SK-N-SH (cell line): ENCODE results near the gene PLIN3.

ENCODE experiments used
- CHD2 ChIP-seq: fragments of 150-350 bp; IDR thresholded peaks from 2 replicates; pipeline ENCODE4 v1.6.1; 2018; ENCODE audit warnings: low read length; ENCODE audit not compliant: partially characterized antibody
- FOXM1 ChIP-seq: IDR thresholded peaks from 2 replicates; pipeline ENCODE4 v1.4.0; 2012; ENCODE audit warnings: low read depth, mild to moderate bottlenecking
- NRF1 ChIP-seq: IDR thresholded peaks from 2 replicates; pipeline ENCODE4 v1.6.1; 2012; ENCODE audit warnings: low read depth, mild to moderate bottlenecking, low read length
- POLR2AphosphoS5 ChIP-seq: IDR thresholded peaks from 2 replicates; pipeline ENCODE4 v1.6.1; 2012; ENCODE audit warnings: low read depth, low read length
- RAD21 ChIP-seq: IDR thresholded peaks from 2 replicates; pipeline ENCODE4 v1.6.1; 2012; ENCODE audit warnings: mild to moderate bottlenecking, low read length
- SMC3 ChIP-seq: IDR thresholded peaks from 2 replicates; pipeline ENCODE4 v1.6.1; 2012; ENCODE audit warnings: low read depth, low read length, improper control_type of control experiment
- TEAD4 ChIP-seq: IDR thresholded peaks from 2 replicates; pipeline ENCODE4 v1.4.0; 2012; ENCODE audit warnings: mild to moderate bottlenecking, borderline replicate concordance; ENCODE audit not compliant: insufficient read depth
- TF ChIP-seq, protein P1 (sequence below): fragments of 200-600 bp; sonication (generic); IDR thresholded peaks from 2 replicates; pipeline ENCODE4 v1.6.1; 2017; ENCODE audit warnings: antibody characterized with exemption, mild to moderate bottlenecking, moderate library complexity
- TF ChIP-seq, protein P2 (sequence below): fragments of 150-350 bp; IDR thresholded peaks from 2 replicates; pipeline ENCODE4 v1.6.1; 2016; ENCODE audit warnings: mild to moderate bottlenecking, low read depth, low read length
- TF ChIP-seq, protein P3 (sequence below): IDR thresholded peaks from 2 replicates; pipeline ENCODE4 v1.6.1; 2012; ENCODE audit warnings: mild to moderate bottlenecking, low read depth, low read length, moderate library complexity
- TF ChIP-seq, protein P4 (sequence below): fragments of 150-350 bp; IDR thresholded peaks from 2 replicates; pipeline ENCODE4 v1.6.1; 2017; ENCODE audit warnings: antibody characterized with exemption, low read length, low read depth, borderline replicate concordance

DNA sequence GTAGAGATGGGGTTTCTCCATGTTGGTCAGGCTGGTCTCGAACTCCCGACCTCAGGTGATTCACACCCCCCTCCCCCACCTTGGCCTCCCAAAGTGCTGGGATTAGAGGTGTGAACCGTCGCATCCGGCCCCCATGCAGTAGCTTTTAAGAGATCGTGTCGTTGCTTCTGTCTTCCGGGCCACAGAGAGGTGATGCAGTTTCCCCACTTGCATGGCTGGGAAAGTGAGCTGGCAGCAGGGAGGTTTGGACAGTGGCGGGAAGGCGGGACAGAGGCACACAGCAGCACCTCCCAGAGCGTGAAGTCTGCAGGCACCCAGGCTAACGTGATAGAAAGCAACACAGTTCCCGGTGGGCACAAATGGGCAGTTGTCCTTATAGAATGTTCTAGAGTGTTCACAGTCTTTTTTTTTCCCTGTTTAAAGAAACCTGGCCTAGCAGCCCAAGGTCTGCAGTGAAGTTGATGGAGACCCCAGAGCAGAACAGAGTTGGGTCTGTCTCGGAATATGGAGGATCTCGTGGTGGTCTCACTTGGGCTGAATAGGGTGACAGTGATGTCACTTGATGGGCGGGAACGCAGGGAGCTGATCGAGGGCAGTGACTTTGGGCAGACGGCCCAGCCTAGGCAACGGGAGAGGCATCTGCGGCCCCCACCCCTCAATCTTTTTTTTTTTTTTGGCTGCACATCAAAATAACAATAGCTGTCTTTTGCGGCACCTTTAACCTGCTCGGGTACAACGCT lies 46.7 kb upstream of the PLIN3 start:
- no peak for TF ChIP-seq RAD21
- TF ChIP-seq, protein P1, sequence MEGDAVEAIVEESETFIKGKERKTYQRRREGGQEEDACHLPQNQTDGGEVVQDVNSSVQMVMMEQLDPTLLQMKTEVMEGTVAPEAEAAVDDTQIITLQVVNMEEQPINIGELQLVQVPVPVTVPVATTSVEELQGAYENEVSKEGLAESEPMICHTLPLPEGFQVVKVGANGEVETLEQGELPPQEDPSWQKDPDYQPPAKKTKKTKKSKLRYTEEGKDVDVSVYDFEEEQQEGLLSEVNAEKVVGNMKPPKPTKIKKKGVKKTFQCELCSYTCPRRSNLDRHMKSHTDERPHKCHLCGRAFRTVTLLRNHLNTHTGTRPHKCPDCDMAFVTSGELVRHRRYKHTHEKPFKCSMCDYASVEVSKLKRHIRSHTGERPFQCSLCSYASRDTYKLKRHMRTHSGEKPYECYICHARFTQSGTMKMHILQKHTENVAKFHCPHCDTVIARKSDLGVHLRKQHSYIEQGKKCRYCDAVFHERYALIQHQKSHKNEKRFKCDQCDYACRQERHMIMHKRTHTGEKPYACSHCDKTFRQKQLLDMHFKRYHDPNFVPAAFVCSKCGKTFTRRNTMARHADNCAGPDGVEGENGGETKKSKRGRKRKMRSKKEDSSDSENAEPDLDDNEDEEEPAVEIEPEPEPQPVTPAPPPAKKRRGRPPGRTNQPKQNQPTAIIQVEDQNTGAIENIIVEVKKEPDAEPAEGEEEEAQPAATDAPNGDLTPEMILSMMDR: no peak
- TF ChIP-seq POLR2AphosphoS5: no peak
- TF ChIP-seq NRF1: no peak
- TF ChIP-seq SMC3: no peak
- TF ChIP-seq, protein P2, sequence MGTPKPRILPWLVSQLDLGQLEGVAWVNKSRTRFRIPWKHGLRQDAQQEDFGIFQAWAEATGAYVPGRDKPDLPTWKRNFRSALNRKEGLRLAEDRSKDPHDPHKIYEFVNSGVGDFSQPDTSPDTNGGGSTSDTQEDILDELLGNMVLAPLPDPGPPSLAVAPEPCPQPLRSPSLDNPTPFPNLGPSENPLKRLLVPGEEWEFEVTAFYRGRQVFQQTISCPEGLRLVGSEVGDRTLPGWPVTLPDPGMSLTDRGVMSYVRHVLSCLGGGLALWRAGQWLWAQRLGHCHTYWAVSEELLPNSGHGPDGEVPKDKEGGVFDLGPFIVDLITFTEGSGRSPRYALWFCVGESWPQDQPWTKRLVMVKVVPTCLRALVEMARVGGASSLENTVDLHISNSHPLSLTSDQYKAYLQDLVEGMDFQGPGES: no peak
- TF ChIP-seq TEAD4: no peak
- no peak for TF ChIP-seq FOXM1
- TF ChIP-seq CHD2: no peak
- TF ChIP-seq, protein P3, sequence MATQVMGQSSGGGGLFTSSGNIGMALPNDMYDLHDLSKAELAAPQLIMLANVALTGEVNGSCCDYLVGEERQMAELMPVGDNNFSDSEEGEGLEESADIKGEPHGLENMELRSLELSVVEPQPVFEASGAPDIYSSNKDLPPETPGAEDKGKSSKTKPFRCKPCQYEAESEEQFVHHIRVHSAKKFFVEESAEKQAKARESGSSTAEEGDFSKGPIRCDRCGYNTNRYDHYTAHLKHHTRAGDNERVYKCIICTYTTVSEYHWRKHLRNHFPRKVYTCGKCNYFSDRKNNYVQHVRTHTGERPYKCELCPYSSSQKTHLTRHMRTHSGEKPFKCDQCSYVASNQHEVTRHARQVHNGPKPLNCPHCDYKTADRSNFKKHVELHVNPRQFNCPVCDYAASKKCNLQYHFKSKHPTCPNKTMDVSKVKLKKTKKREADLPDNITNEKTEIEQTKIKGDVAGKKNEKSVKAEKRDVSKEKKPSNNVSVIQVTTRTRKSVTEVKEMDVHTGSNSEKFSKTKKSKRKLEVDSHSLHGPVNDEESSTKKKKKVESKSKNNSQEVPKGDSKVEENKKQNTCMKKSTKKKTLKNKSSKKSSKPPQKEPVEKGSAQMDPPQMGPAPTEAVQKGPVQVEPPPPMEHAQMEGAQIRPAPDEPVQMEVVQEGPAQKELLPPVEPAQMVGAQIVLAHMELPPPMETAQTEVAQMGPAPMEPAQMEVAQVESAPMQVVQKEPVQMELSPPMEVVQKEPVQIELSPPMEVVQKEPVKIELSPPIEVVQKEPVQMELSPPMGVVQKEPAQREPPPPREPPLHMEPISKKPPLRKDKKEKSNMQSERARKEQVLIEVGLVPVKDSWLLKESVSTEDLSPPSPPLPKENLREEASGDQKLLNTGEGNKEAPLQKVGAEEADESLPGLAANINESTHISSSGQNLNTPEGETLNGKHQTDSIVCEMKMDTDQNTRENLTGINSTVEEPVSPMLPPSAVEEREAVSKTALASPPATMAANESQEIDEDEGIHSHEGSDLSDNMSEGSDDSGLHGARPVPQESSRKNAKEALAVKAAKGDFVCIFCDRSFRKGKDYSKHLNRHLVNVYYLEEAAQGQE: no peak
- TF ChIP-seq, protein P4, sequence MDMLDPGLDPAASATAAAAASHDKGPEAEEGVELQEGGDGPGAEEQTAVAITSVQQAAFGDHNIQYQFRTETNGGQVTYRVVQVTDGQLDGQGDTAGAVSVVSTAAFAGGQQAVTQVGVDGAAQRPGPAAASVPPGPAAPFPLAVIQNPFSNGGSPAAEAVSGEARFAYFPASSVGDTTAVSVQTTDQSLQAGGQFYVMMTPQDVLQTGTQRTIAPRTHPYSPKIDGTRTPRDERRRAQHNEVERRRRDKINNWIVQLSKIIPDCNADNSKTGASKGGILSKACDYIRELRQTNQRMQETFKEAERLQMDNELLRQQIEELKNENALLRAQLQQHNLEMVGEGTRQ: no peak
